WTC11 (cell line): ENCODE results near the gene RBPMS2. TPM values are rescaled to one million over a fixed set of nuclear protein-coding genes. Genes with fewer than 3 reads are reported as not detected.

Source experiments
- ATAC-seq: fragments of 200-7000 bp; cut with Tn5 transposase; 2 replicates; pipeline ENCODE4 v1.10.0; 2021; ENCODE audit warnings: mild to moderate bottlenecking, moderate library complexity
- CTCF ChIA-PET: fragments of 300-600 bp; sonication (Branson Sonifier 250); formaldehyde crosslinking; loops from one replicate; lab custom pipeline; 2021; ENCODE audit warnings: antibody characterized with exemption; lab: Charles Lee
- POLR2A ChIA-PET: fragments of 350-600 bp; sonication (Branson Sonifier 250); formaldehyde crosslinking; loops from one replicate; lab custom pipeline; 2021; ENCODE audit warnings: antibody characterized with exemption; lab: Charles Lee
- DNase-seq: peaks from one replicate; pipeline ENCODE4 v3.0.0; 2021; ENCODE audit warnings: low spot score
- H3K27ac Mint-ChIP-seq: 2 replicates; pipeline ENCODE4 v1.8.0; 2021; ENCODE audit warnings: mixed read lengths
- H3K27me3 Mint-ChIP-seq: 2 replicates; pipeline ENCODE4 v1.8.0; 2021; ENCODE audit warnings: low read depth, mild to moderate bottlenecking, moderate library complexity, mixed read lengths
- H3K36me3 Mint-ChIP-seq: 2 replicates; pipeline ENCODE4 v1.8.0; 2021; ENCODE audit warnings: mixed read lengths
- H3K4me1 Mint-ChIP-seq: 2 replicates; pipeline ENCODE4 v1.8.0; 2022; ENCODE audit warnings: mixed read lengths
- H3K4me3 Mint-ChIP-seq: 2 replicates; pipeline ENCODE4 v1.8.0; 2021; ENCODE audit warnings: mild to moderate bottlenecking, moderate library complexity, mixed read lengths
- H3K9me3 Mint-ChIP-seq: 2 replicates; pipeline ENCODE4 v1.8.0; 2021; ENCODE audit warnings: mixed read lengths
- CREB1 ChIP-seq: sonication (generic); formaldehyde crosslinking; IDR thresholded peaks from 2 replicates; pipeline ENCODE4 v1.8.0; 2023; ENCODE audit warnings: mild to moderate bottlenecking, missing genetic modification reagents
- ESRRA ChIP-seq: sonication (generic); formaldehyde crosslinking; IDR thresholded peaks from 2 replicates; pipeline ENCODE4 v1.8.1; 2022; ENCODE audit warnings: mild to moderate bottlenecking, missing genetic modification reagents, borderline replicate concordance
- FOXJ3 ChIP-seq: sonication (generic); formaldehyde crosslinking; IDR thresholded peaks from 2 replicates; pipeline ENCODE4 v1.9.0; 2021; ENCODE audit warnings: missing genetic modification reagents, mild to moderate bottlenecking, borderline replicate concordance
- IRF2 ChIP-seq: sonication (generic); formaldehyde crosslinking; IDR thresholded peaks from 2 replicates; pipeline ENCODE4 v1.8.0; 2022; ENCODE audit warnings: low read depth, missing genetic modification reagents, borderline replicate concordance
- NR1H2 ChIP-seq: sonication (generic); formaldehyde crosslinking; IDR thresholded peaks from 2 replicates; pipeline ENCODE4 v1.9.0; 2021; ENCODE audit warnings: mild to moderate bottlenecking, moderate library complexity, missing genetic modification reagents
- NR3C1 ChIP-seq: sonication (generic); formaldehyde crosslinking; conservative IDR thresholded peaks from 2 replicates; pipeline ENCODE4 v1.8.1; 2023; ENCODE audit warnings: low read depth, mild to moderate bottlenecking, missing genetic modification reagents
- ZNF232 ChIP-seq: sonication (generic); formaldehyde crosslinking; IDR thresholded peaks from 2 replicates; pipeline ENCODE4 v1.8.0; 2022; ENCODE audit warnings: mild to moderate bottlenecking, missing genetic modification reagents
- total RNA-seq: library from RNA; stranded (reverse); gene quantifications from 3 replicates; pipeline ENCODE4 v1.2.3, GENCODE V29; 2021
- TF ChIP-seq, protein P1 (sequence below): fragments of 250-450 bp; sonication (Bioruptor Pico); IDR thresholded peaks from 2 replicates; pipeline ENCODE4 v1.9.0; 2021; ENCODE audit warnings: mild to moderate bottlenecking
- TF ChIP-seq, protein P2 (sequence below): sonication (generic); formaldehyde crosslinking; IDR thresholded peaks from 2 replicates; pipeline ENCODE4 v1.8.1; 2023; ENCODE audit warnings: mild to moderate bottlenecking, moderate library complexity, missing genetic modification reagents
- TF ChIP-seq, protein P3 (sequence below): sonication (generic); formaldehyde crosslinking; IDR thresholded peaks from 2 replicates; pipeline ENCODE4 v1.8.1; 2022; ENCODE audit warnings: mild to moderate bottlenecking, missing genetic modification reagents, moderate library complexity, borderline replicate concordance
- TF ChIP-seq, protein P4 (sequence below): sonication (generic); formaldehyde crosslinking; IDR thresholded peaks from 2 replicates; pipeline ENCODE4 v1.8.1; 2023; ENCODE audit warnings: mild to moderate bottlenecking, missing genetic modification reagents, moderate library complexity
- TF ChIP-seq, protein P5 (sequence below): sonication (generic); formaldehyde crosslinking; IDR thresholded peaks from 2 replicates; pipeline ENCODE4 v1.8.0; 2022; ENCODE audit warnings: mild to moderate bottlenecking, missing genetic modification reagents
- TF ChIP-seq, protein P6 (sequence below): fragments of 250-450 bp; sonication (Bioruptor Pico); IDR thresholded peaks from 2 replicates; pipeline ENCODE4 v1.9.0; 2021; ENCODE audit warnings: moderate library complexity, mild to moderate bottlenecking, inconsistent platforms, borderline replicate concordance
- TF ChIP-seq, protein P7 (sequence below): sonication (generic); formaldehyde crosslinking; IDR thresholded peaks from 2 replicates; pipeline ENCODE4 v1.8.1; 2023; ENCODE audit warnings: mild to moderate bottlenecking, missing genetic modification reagents
- TF ChIP-seq, protein P8 (sequence below): sonication (generic); formaldehyde crosslinking; IDR thresholded peaks from 2 replicates; pipeline ENCODE4 v1.8.0; 2022; ENCODE audit warnings: mild to moderate bottlenecking, missing genetic modification reagents

RBPMS2 gene
- total RNA-seq, 1 experiment from 2014 or later, result 195 TPM

DNA sequence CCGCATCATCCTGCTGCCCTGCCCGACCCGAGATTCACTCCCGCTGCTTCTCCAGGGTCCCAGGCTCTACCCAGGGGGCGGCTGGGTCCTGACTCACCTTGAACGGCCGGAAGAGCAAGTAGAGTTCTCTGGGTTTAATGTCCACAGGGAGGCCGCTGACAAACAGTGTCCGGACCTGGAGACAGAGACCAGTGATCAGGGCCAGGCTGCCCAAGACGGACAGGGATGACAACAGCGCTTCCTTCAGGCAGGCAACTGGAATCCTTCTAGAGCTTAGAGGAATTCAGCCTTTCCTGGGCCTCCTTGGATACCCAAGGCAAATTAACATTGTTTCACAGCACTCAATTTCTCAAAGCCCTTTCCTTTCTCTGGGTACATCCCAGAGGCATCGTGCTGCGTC is 23.9 kb downstream of the RBPMS2 start (continued):
- TF ChIP-seq, protein P1, sequence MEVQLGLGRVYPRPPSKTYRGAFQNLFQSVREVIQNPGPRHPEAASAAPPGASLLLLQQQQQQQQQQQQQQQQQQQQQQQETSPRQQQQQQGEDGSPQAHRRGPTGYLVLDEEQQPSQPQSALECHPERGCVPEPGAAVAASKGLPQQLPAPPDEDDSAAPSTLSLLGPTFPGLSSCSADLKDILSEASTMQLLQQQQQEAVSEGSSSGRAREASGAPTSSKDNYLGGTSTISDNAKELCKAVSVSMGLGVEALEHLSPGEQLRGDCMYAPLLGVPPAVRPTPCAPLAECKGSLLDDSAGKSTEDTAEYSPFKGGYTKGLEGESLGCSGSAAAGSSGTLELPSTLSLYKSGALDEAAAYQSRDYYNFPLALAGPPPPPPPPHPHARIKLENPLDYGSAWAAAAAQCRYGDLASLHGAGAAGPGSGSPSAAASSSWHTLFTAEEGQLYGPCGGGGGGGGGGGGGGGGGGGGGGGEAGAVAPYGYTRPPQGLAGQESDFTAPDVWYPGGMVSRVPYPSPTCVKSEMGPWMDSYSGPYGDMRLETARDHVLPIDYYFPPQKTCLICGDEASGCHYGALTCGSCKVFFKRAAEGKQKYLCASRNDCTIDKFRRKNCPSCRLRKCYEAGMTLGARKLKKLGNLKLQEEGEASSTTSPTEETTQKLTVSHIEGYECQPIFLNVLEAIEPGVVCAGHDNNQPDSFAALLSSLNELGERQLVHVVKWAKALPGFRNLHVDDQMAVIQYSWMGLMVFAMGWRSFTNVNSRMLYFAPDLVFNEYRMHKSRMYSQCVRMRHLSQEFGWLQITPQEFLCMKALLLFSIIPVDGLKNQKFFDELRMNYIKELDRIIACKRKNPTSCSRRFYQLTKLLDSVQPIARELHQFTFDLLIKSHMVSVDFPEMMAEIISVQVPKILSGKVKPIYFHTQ (CRISPR knock-in tag), result no peak
- TF ChIP-seq NR1H2 (CRISPR knock-in tag) (no peak), IRF2 (CRISPR knock-in tag) (no peak), ZNF232 (CRISPR knock-in tag) (no peak), NR3C1 (no peak)
- TF ChIP-seq, protein P2, sequence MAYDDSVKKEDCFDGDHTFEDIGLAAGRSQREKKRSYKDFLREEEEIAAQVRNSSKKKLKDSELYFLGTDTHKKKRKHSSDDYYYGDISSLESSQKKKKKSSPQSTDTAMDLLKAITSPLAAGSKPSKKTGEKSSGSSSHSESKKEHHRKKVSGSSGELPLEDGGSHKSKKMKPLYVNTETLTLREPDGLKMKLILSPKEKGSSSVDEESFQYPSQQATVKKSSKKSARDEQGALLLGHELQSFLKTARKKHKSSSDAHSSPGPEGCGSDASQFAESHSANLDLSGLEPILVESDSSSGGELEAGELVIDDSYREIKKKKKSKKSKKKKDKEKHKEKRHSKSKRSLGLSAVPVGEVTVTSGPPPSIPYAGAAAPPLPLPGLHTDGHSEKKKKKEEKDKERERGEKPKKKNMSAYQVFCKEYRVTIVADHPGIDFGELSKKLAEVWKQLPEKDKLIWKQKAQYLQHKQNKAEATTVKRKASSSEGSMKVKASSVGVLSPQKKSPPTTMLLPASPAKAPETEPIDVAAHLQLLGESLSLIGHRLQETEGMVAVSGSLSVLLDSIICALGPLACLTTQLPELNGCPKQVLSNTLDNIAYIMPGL (CRISPR knock-in tag), result no peak
- TF ChIP-seq, protein P3, sequence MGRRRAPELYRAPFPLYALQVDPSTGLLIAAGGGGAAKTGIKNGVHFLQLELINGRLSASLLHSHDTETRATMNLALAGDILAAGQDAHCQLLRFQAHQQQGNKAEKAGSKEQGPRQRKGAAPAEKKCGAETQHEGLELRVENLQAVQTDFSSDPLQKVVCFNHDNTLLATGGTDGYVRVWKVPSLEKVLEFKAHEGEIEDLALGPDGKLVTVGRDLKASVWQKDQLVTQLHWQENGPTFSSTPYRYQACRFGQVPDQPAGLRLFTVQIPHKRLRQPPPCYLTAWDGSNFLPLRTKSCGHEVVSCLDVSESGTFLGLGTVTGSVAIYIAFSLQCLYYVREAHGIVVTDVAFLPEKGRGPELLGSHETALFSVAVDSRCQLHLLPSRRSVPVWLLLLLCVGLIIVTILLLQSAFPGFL (CRISPR knock-in tag), result no peak
- TF ChIP-seq, all 79 proteins: peak for 0

DNA sequence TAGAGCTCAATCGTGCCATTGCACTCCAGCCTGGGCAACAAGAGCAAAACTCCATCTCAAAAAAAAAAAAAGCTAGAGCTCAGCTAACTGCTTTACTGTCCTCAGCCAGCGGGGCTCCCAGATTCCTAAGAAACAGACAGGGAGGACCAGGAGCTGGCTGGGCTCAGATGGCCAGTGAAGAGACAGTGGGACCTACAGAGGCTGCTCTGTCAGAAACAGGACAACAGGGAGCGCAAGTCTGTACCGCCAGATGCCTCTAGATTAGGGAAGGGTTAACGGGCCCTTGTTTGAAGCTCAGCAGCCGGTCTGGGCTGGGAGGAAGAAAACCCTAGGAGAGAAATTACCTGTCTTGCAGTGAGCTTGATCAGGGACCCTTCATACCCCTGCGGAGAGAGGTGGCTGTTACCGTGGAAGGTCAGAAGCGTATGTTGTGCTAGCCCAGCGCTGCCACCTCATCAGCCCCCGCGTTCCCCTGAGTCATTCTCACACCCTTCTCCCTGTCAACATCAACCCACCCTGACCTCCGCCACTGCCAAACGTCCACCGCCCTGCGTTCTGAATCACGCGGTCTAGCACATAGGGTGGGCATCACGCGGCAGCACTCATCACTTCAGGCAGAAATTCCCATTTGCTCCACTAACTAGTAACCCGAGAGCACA is 25.3 kb downstream of the RBPMS2 start:
- H3K4me1 Mint-ChIP-seq, result peaks cover 56% of the 10 kb centered on the region
- H3K27me3 Mint-ChIP-seq, result no peaks in the 10 kb centered on the region
- ChIA-PET CTCF (interaction anchor here (0.5 to 5.3 kb wide), 26 partner anchors 9 to 299 kb away, joined by 3 to 122 read pairs (median 4); no protein-coding TSS in a partner anchor), POLR2A (interaction anchor here (0.5 to 2.8 kb wide), 12 partner anchors 11 to 204 kb away, joined by 3 to 18 read pairs (median 4); partner anchors contain the start of gene PIF1)
- DNase-seq, result peak; percentile 66
- H3K36me3 Mint-ChIP-seq, result peaks cover 64% of the 10 kb centered on the region
- peak; percentile 87 for ATAC-seq
- peak overlapping the region; percentile 98 for H3K27ac Mint-ChIP-seq
- TF ChIP-seq, protein P4, sequence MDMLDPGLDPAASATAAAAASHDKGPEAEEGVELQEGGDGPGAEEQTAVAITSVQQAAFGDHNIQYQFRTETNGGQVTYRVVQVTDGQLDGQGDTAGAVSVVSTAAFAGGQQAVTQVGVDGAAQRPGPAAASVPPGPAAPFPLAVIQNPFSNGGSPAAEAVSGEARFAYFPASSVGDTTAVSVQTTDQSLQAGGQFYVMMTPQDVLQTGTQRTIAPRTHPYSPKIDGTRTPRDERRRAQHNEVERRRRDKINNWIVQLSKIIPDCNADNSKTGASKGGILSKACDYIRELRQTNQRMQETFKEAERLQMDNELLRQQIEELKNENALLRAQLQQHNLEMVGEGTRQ, result no peak
- TF ChIP-seq, protein P5, sequence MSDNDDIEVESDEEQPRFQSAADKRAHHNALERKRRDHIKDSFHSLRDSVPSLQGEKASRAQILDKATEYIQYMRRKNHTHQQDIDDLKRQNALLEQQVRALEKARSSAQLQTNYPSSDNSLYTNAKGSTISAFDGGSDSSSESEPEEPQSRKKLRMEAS (CRISPR knock-in tag), result 0 out of 2 replicates have a peak, but pooled peaks have one; percentile 24
- H3K4me3 Mint-ChIP-seq, result no peak overlapping the region
- no peaks in the 10 kb centered on the region for H3K9me3 Mint-ChIP-seq

DNA sequence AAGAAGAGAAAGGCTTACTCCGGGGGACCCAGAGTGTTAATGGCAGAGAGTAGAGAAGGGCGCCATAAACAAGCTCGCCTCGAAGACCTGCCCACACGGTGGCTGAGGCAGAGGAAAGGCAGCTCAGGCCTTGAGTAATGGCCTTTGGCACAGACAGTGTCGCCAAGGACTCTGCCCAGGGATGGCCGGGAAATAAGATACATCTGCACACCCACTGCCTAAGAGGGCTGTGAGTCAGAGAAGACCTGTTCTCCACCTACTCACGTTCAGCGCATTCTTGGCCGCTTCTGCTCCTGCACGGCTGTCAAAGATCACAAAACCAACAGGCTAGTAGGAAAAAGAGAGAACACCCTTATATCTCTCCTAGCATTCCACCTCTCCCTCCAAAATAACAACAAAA is 26.2 kb downstream of the RBPMS2 start:
- POLR2A ChIA-PET, result interaction anchor here (1.0 to 2.8 kb wide), 3 partner anchors 10 to 62 kb away, joined by 3 to 18 read pairs (median 3); no protein-coding TSS in a partner anchor
- TF ChIP-seq, protein P6, sequence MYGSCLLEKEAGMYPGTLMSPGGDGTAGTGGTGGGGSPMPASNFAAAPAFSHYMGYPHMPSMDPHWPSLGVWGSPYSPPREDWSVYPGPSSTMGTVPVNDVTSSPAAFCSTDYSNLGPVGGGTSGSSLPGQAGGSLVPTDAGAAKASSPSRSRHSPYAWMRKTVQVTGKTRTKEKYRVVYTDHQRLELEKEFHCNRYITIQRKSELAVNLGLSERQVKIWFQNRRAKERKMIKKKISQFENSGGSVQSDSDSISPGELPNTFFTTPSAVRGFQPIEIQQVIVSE (CRISPR knock-in tag), result no peak
- TF ChIP-seq, protein P7, sequence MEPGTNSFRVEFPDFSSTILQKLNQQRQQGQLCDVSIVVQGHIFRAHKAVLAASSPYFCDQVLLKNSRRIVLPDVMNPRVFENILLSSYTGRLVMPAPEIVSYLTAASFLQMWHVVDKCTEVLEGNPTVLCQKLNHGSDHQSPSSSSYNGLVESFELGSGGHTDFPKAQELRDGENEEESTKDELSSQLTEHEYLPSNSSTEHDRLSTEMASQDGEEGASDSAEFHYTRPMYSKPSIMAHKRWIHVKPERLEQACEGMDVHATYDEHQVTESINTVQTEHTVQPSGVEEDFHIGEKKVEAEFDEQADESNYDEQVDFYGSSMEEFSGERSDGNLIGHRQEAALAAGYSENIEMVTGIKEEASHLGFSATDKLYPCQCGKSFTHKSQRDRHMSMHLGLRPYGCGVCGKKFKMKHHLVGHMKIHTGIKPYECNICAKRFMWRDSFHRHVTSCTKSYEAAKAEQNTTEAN (CRISPR knock-in tag), result no peak
- no peak for TF ChIP-seq FOXJ3 (CRISPR knock-in tag)
- no peak for TF ChIP-seq ESRRA (CRISPR knock-in tag)
- TF ChIP-seq, protein P8, sequence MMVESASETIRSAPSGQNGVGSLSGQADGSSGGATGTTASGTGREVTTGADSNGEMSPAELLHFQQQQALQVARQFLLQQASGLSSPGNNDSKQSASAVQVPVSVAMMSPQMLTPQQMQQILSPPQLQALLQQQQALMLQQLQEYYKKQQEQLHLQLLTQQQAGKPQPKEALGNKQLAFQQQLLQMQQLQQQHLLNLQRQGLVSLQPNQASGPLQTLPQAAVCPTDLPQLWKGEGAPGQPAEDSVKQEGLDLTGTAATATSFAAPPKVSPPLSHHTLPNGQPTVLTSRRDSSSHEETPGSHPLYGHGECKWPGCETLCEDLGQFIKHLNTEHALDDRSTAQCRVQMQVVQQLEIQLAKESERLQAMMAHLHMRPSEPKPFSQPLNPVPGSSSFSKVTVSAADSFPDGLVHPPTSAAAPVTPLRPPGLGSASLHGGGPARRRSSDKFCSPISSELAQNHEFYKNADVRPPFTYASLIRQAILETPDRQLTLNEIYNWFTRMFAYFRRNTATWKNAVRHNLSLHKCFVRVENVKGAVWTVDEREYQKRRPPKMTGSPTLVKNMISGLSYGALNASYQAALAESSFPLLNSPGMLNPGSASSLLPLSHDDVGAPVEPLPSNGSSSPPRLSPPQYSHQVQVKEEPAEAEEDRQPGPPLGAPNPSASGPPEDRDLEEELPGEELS, result no peak
- no peak for TF ChIP-seq CREB1 (CRISPR knock-in tag)
- CTCF ChIA-PET, result interaction anchor here (1.6 to 5.3 kb wide), 5 partner anchors 8 to 59 kb away, joined by 4 to 122 read pairs (median 13); no protein-coding TSS in a partner anchor
- peaks cover 65% of the 10 kb centered on the region for H3K36me3 Mint-ChIP-seq
- no peak for DNase-seq
- peak overlapping the region; percentile 83 for H3K27ac Mint-ChIP-seq
- H3K9me3 Mint-ChIP-seq, result no peaks in the 10 kb centered on the region
- no peaks in the 10 kb centered on the region for H3K27me3 Mint-ChIP-seq
- H3K4me1 Mint-ChIP-seq, result peaks cover 49% of the 10 kb centered on the region
- no peak overlapping the region for H3K4me3 Mint-ChIP-seq
- no peak for ATAC-seq
